Hepatocyte (in vitro differentiated cells): ENCODE results near the gene NOSIP. TPM values are rescaled to one million over a fixed set of nuclear protein-coding genes. Genes with fewer than 3 reads are reported as not detected.
A peak's percentile ranks its signal among the peaks of the same experiment; 100 is the strongest.

Source experiments
- DNase-seq: peaks from one replicate; pipeline ENCODE4 v3.0.0-alpha.2; 2016; ENCODE audit warnings: low spot score
- H2AFZ ChIP-seq: fragments of 200-600 bp; sonication (generic); 2 replicates; pipeline ENCODE4 v1.6.0; 2016; ENCODE audit warnings: antibody characterized with exemption, mild to moderate bottlenecking
- H3K27ac ChIP-seq: fragments of 200-600 bp; sonication (generic); 2 replicates; pipeline ENCODE4 v1.5.1; 2016; ENCODE audit warnings: mild to moderate bottlenecking
- H3K27me3 ChIP-seq: fragments of 200-600 bp; sonication (generic); 2 replicates; pipeline ENCODE4 v1.6.1; 2016
- H3K36me3 ChIP-seq: fragments of 200-600 bp; sonication (generic); replicated peaks from 2 replicates; pipeline ENCODE4 v1.5.1; 2016; ENCODE audit warnings: low read depth; ENCODE audit not compliant: insufficient read depth
- H3K4me1 ChIP-seq: fragments of 200-600 bp; sonication (generic); 2 replicates; pipeline ENCODE4 v1.5.1; 2016; ENCODE audit warnings: mild to moderate bottlenecking, moderate library complexity; ENCODE audit not compliant: insufficient read depth
- H3K4me2 ChIP-seq: fragments of 200-600 bp; sonication (generic); 2 replicates; pipeline ENCODE4 v1.6.0; 2016
- H3K4me3 ChIP-seq: fragments of 200-600 bp; sonication (generic); 2 replicates; pipeline ENCODE4 v1.5.1; 2016; ENCODE audit warnings: mild to moderate bottlenecking
- H3K79me2 ChIP-seq: fragments of 200-600 bp; sonication (generic); 2 replicates; pipeline ENCODE4 v1.6.0; 2017; ENCODE audit warnings: mild to moderate bottlenecking
- H3K9me2 ChIP-seq: fragments of 200-600 bp; sonication (generic); replicated peaks from 2 replicates; pipeline ENCODE4 v1.6.0; 2017; ENCODE audit warnings: mild to moderate bottlenecking; ENCODE audit not compliant: insufficient read depth
- H3K9me3 ChIP-seq: fragments of 200-600 bp; sonication (generic); 2 replicates; pipeline ENCODE4 v1.5.1; 2016; ENCODE audit warnings: low read depth, mild to moderate bottlenecking
- H4K20me1 ChIP-seq: fragments of 200-600 bp; sonication (generic); 2 replicates; pipeline ENCODE4 v1.6.0; 2016; ENCODE audit warnings: mild to moderate bottlenecking; ENCODE audit not compliant: insufficient read depth, poor library complexity, severe bottlenecking
- CTCF ChIP-seq: fragments of 200-600 bp; sonication (generic); IDR thresholded peaks from 2 replicates; pipeline ENCODE4 v1.5.1; 2016; ENCODE audit warnings: antibody characterized with exemption, mild to moderate bottlenecking; ENCODE audit not compliant: poor library complexity
- EZH2 ChIP-seq: fragments of 200-600 bp; sonication (generic); IDR thresholded peaks from 2 replicates; pipeline ENCODE4 v1.6.1; 2016; ENCODE audit warnings: antibody characterized with exemption, mild to moderate bottlenecking, borderline replicate concordance
- EZH2phosphoT487 ChIP-seq: fragments of 200-600 bp; sonication (generic); IDR thresholded peaks from one replicate; pipeline ENCODE4 v1.6.1; 2018; ENCODE audit warnings: antibody characterized with exemption, mild to moderate bottlenecking, low read depth, moderate library complexity; ENCODE audit not compliant: unreplicated experiment, severe bottlenecking
- WGBS: methylation state at CpG from one replicate; pipeline ENCODE4 v1.1.6; 2016; ENCODE audit warnings: low lambda C conversion rate; ENCODE audit errors: missing lambda C conversion rate; 5-methylcytosine and 5-hydroxymethylcytosine counted together
- polyA plus RNA-seq: library from polyadenylated mRNA; unstranded; fragments of >200 nt; fragmentation: Nextera tagmentation; extraction: Ambion mirVana; gene quantifications from 2 replicates; pipeline ENCODE4 v1.2.1, GENCODE V29; 2016
- total RNA-seq: library from RNA; depleted of rRNA; stranded (reverse); fragments of >200 nt; gene quantifications from 2 replicates; pipeline ENCODE4 v1.2.3, GENCODE V29; 2014

Gene NOSIP
- total and polyA plus RNA-seq, 2 experiments from 2014 or later: 52.8 to 93.9 TPM

- no peaks in the 10 kb centered on the region for H3K27me3 ChIP-seq
- H3K27ac ChIP-seq: peak overlapping the region; percentile 87
- H3K4me2 ChIP-seq: peak overlapping the region; percentile 13
- no peak for TF ChIP-seq CTCF
- TF ChIP-seq EZH2: no peak
- TF ChIP-seq EZH2phosphoT487: no peak
- H2AFZ ChIP-seq: no peak overlapping the region
- no peaks in the 10 kb centered on the region for H3K9me3 ChIP-seq
- peaks cover 79% of the 10 kb centered on the region for H3K79me2 ChIP-seq
- peaks cover 10% of the 10 kb centered on the region for H4K20me1 ChIP-seq
- DNase-seq: peak; percentile 31
- no peak overlapping the region for H3K4me3 ChIP-seq
- no peaks in the 10 kb centered on the region for H3K9me2 ChIP-seq
- 46% methylated on average over 9 of the region's 9 CpGs for WGBS
- H3K4me1 ChIP-seq: peaks cover 25% of the 10 kb centered on the region
- H3K36me3 ChIP-seq: no peaks in the 10 kb centered on the region
Measured at GRCh38 chr19:49567861-49568441, 12.4 kb downstream of the NOSIP start.

GRCh38 chr19:49566302-49566701 is 14.1 kb downstream of the NOSIP start:
- 78% methylated on average over 3 of the region's 3 CpGs for WGBS
- no peaks in the 10 kb centered on the region for H3K9me3 ChIP-seq
- H3K4me3 ChIP-seq: no peak overlapping the region
- H3K27ac ChIP-seq: no peak overlapping the region
- H3K4me1 ChIP-seq: peaks cover 26% of the 10 kb centered on the region
- H3K79me2 ChIP-seq: peaks cover 95% of the 10 kb centered on the region
- no peaks in the 10 kb centered on the region for H3K36me3 ChIP-seq
- DNase-seq: no peak
- no peaks in the 10 kb centered on the region for H3K27me3 ChIP-seq
- no peaks in the 10 kb centered on the region for H3K9me2 ChIP-seq
- no peak overlapping the region for H2AFZ ChIP-seq
- H4K20me1 ChIP-seq: peaks cover 10% of the 10 kb centered on the region
- no peak for TF ChIP-seq EZH2phosphoT487
- no peak for TF ChIP-seq EZH2
- no peak for TF ChIP-seq CTCF
- no peak overlapping the region for H3K4me2 ChIP-seq

DNA sequence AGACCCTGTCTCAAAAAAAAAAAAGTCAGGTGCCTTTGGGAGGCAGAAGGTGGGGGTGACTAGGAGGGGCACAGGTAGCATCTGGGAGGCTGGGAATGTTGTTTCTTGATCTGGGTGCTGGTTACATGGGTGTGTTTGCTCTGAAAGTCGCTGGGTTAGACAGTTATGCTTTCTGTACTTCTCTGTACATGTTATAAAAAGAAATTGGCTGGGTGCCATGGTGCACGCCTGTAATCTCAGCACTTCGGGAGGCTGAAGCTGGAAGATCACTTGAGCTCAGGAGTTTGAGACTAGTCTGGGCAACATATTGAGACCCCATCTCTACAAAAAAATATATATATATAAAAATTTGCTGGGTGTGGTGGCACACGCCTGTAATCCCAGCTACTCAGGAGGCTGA is 15.1 kb downstream of the NOSIP start:
- H3K36me3 ChIP-seq: no peaks in the 10 kb centered on the region
- 56% methylated on average over 4 of the region's 4 CpGs for WGBS
- H3K4me1 ChIP-seq: peaks cover 18% of the 10 kb centered on the region
- H4K20me1 ChIP-seq: peaks cover 10% of the 10 kb centered on the region
- no peak overlapping the region for H3K27ac ChIP-seq
- H3K4me2 ChIP-seq: no peak overlapping the region
- TF ChIP-seq EZH2 (no peak), CTCF (no peak), EZH2phosphoT487 (no peak)
- H2AFZ ChIP-seq: no peak overlapping the region
- DNase-seq: peak; percentile 65
- H3K27me3 ChIP-seq: no peaks in the 10 kb centered on the region
- no peaks in the 10 kb centered on the region for H3K9me3 ChIP-seq
- no peaks in the 10 kb centered on the region for H3K9me2 ChIP-seq
- H3K4me3 ChIP-seq: no peak overlapping the region
- H3K79me2 ChIP-seq: peaks cover 91% of the 10 kb centered on the region
